H1 (cell line): Measurements from ENCODE around the gene GRIK4. TPM values are rescaled to one million over a fixed set of nuclear protein-coding genes. Genes with fewer than 3 reads are reported as not detected.

ENCODE experiments used
- CTCF ChIA-PET: fragments of 300-600 bp; sonication (Branson Sonifier 250); formaldehyde crosslinking; loops from one replicate; lab custom pipeline; 2021; ENCODE audit not compliant: partially characterized antibody; lab: Charles Lee
- POLR2A ChIA-PET: fragments of 300-600 bp; sonication (Branson Sonifier 250); formaldehyde crosslinking; loops from one replicate; lab custom pipeline; 2021; ENCODE audit warnings: inconsistent platforms; ENCODE audit not compliant: partially characterized antibody; lab: Charles Lee
- DNase-seq, 2 experiments: peaks; one replicate each; pipeline versions ENCODE4 v3.0.0 to v3.0.0-alpha.2; 2010 to 2022; ENCODE audit warnings: low spot score in 2 of 2, low read depth in 1 of 2, mixed read lengths in 1 of 2
- FAIRE-seq: peaks from 2 replicates; lab custom pipeline; 2011; peaks lifted over from hg19 to GRCh38; lab: Jason Lieb, UNC
- H2AFZ ChIP-seq: 2 replicates; pipeline ENCODE4 v1.8.1; 2012; ENCODE audit warnings: low read length, inconsistent platforms
- H2AK5ac ChIP-seq: 2 replicates; pipeline ENCODE4 v1.6.1; 2013; ENCODE audit warnings: low read depth, low read length
- H2BK120ac ChIP-seq: replicated peaks from 2 replicates; pipeline ENCODE3; 2013; ENCODE audit warnings: low read depth, low read length, inconsistent platforms
- H2BK12ac ChIP-seq: 2 replicates; pipeline ENCODE4 v1.6.1; 2013; ENCODE audit warnings: low read depth, low read length
- H2BK15ac ChIP-seq: 2 replicates; pipeline ENCODE4 v1.6.1; 2013; ENCODE audit warnings: low read length
- H2BK20ac ChIP-seq: 2 replicates; pipeline ENCODE4 v1.6.1; 2013; ENCODE audit warnings: low read length
- H2BK5ac ChIP-seq: 2 replicates; pipeline ENCODE4 v1.6.1; 2013; ENCODE audit warnings: low read depth, low read length
- H3K14ac ChIP-seq: 2 replicates; pipeline ENCODE4 v1.6.1; 2013; ENCODE audit warnings: inconsistent platforms; ENCODE audit not compliant: insufficient read length
- H3K18ac ChIP-seq: 2 replicates; pipeline ENCODE4 v1.6.1; 2013; ENCODE audit warnings: low read length; ENCODE audit errors: extremely low read depth
- H3K23ac ChIP-seq: 2 replicates; pipeline ENCODE4 v1.6.1; 2013; ENCODE audit warnings: inconsistent platforms; ENCODE audit not compliant: insufficient read length
- H3K23me2 ChIP-seq: 2 replicates; pipeline ENCODE4 v1.6.1; 2013; ENCODE audit warnings: low read depth, low read length
- H3K27ac ChIP-seq: 2 replicates; pipeline ENCODE4 v1.6.1; 2011; ENCODE audit warnings: low read depth, low read length, inconsistent platforms
- H3K27me3 ChIP-seq, 4 experiments: replicated peaks in 1 of 4; 1 replicate in 1 of 4; 2 replicates in 3 of 4; pipeline versions ENCODE4 v1.6.1 to v1.8.1; 2011 to 2013; ENCODE audit warnings: low read length in 3 of 4, mild to moderate bottlenecking in 3 of 4, inconsistent platforms in 2 of 4, mixed read lengths in 2 of 4, moderate library complexity in 1 of 4; ENCODE audit not compliant: control insufficient read depth in 3 of 4, insufficient read depth in 3 of 4; ENCODE audit errors: extremely low read depth in 1 of 4
- H3K36me3 ChIP-seq, 4 experiments: 2 replicates each; pipeline versions ENCODE4 v1.6.1 to v1.8.1; 2011 to 2013; ENCODE audit warnings: mild to moderate bottlenecking in 4 of 4, low read length in 3 of 4, moderate library complexity in 2 of 4, control low read depth in 1 of 4, inconsistent platforms in 1 of 4; ENCODE audit not compliant: insufficient read depth in 4 of 4, control insufficient read depth in 2 of 4
- H3K4ac ChIP-seq: replicated peaks from 2 replicates; pipeline ENCODE3; 2013; ENCODE audit warnings: low read length, low read depth, mixed read lengths, inconsistent platforms; ENCODE audit not compliant: insufficient read length
- H3K4me1 ChIP-seq, 4 experiments: replicated peaks in 1 of 4; 1 replicate in 1 of 4; 2 replicates in 3 of 4; pipeline versions ENCODE4 v1.6.1 to v1.8.1; 2011 to 2013; ENCODE audit warnings: low read length in 3 of 4, inconsistent platforms in 2 of 4, mixed read lengths in 1 of 4; ENCODE audit not compliant: insufficient read depth in 4 of 4, control insufficient read depth in 3 of 4
- H3K4me2 ChIP-seq, 2 experiments: 2 replicates each; pipeline versions ENCODE4 v1.6.1 to v1.8.1; 2011 to 2013; ENCODE audit warnings: low read depth in 2 of 2, low read length in 2 of 2, control low read depth in 1 of 2, inconsistent platforms in 1 of 2, mild to moderate bottlenecking in 1 of 2; ENCODE audit not compliant: insufficient read depth in 1 of 2
- H3K4me3 ChIP-seq, 4 experiments: fragments of 200-600, 300-600 bp in 1 of 4; sonication (generic), shearing (Covaris generic), sonication (Bioruptor Twin) in 1 of 4; 2 replicates each; pipeline versions ENCODE4 v1.5.1 to v1.8.1; 2011 to 2016; ENCODE audit warnings: low read length in 4 of 4, low read depth in 3 of 4, control low read depth in 2 of 4, inconsistent platforms in 2 of 4, mild to moderate bottlenecking in 2 of 4, mixed read lengths in 1 of 4, moderate library complexity in 1 of 4; ENCODE audit not compliant: insufficient read depth in 2 of 4; ENCODE audit errors: extremely low read depth in 1 of 4
- H3K56ac ChIP-seq: replicated peaks from 2 replicates; pipeline ENCODE3; 2013; ENCODE audit warnings: low read depth, mild to moderate bottlenecking, mixed read lengths, low read length, inconsistent platforms; ENCODE audit not compliant: insufficient read length
- H3K79me1 ChIP-seq: 2 replicates; pipeline ENCODE4 v1.6.1; 2013; ENCODE audit warnings: low read depth, low read length, control low read depth
- H3K79me2 ChIP-seq, 2 experiments: 2 replicates each; pipeline versions ENCODE4 v1.6.1 to v1.8.1; 2012 to 2013; ENCODE audit warnings: low read length in 2 of 2, mild to moderate bottlenecking in 2 of 2, inconsistent platforms in 1 of 2; ENCODE audit not compliant: insufficient read depth in 2 of 2, control insufficient read depth in 1 of 2
- H3K9ac ChIP-seq, 4 experiments: replicated peaks in 1 of 4; 1 replicate in 1 of 4; 2 replicates in 3 of 4; pipeline versions ENCODE4 v1.6.1 to v1.8.1; 2011 to 2013; ENCODE audit warnings: low read depth in 3 of 4, low read length in 3 of 4, control low read depth in 2 of 4, mild to moderate bottlenecking in 2 of 4, moderate library complexity in 2 of 4, inconsistent platforms in 1 of 4; ENCODE audit errors: extremely low read depth in 1 of 4
- H3K9me3 ChIP-seq, 2 experiments: 2 replicates each; pipeline versions ENCODE4 v1.6.1 to v1.8.1; 2012 to 2013; ENCODE audit warnings: mild to moderate bottlenecking in 2 of 2, moderate library complexity in 2 of 2, control low read depth in 1 of 2, inconsistent platforms in 1 of 2, low read depth in 1 of 2, low read length in 1 of 2, mixed read lengths in 1 of 2; ENCODE audit not compliant: insufficient read depth in 2 of 2
- H4K20me1 ChIP-seq, 2 experiments: replicated peaks in 1 of 2; 2 replicates each; pipeline versions ENCODE3 to v1.8.1; 2011 to 2013; ENCODE audit warnings: inconsistent platforms in 2 of 2, low read length in 2 of 2, mild to moderate bottlenecking in 1 of 2; ENCODE audit not compliant: insufficient read depth in 2 of 2, control insufficient read depth in 1 of 2
- H4K5ac ChIP-seq: 2 replicates; pipeline ENCODE4 v1.6.1; 2013; ENCODE audit warnings: low read length, low read depth, mixed read lengths, inconsistent platforms; ENCODE audit not compliant: insufficient read length
- H4K8ac ChIP-seq: 2 replicates; pipeline ENCODE4 v1.8.0; 2013; ENCODE audit warnings: mild to moderate bottlenecking, moderate library complexity, low read length, inconsistent platforms; ENCODE audit not compliant: insufficient read depth; ENCODE audit errors: extremely low read depth
- H4K91ac ChIP-seq: replicated peaks from 2 replicates; pipeline ENCODE3; 2013; ENCODE audit warnings: low read length, mixed read lengths, inconsistent platforms; ENCODE audit not compliant: insufficient read length
- CBX8 ChIP-seq: fragments of 300-800, 300-1000 bp; sonication (generic); IDR thresholded peaks from 2 replicates; pipeline ENCODE4 v1.7.1; 2016; ENCODE audit warnings: low read depth, low read length, borderline replicate concordance
- EGR1 ChIP-seq: IDR thresholded peaks from 2 replicates; pipeline ENCODE4 v1.6.1; 2011; ENCODE audit warnings: low read depth, low read length, borderline replicate concordance
- EP300 ChIP-seq, 2 experiments: IDR thresholded peaks; 1 replicate in 1 of 2; 2 replicates in 1 of 2; pipeline ENCODE4 v1.6.1; 2011 to 2012; ENCODE audit warnings: low read depth in 2 of 2, low read length in 2 of 2, mild to moderate bottlenecking in 2 of 2, borderline replicate concordance in 1 of 2, inconsistent platforms in 1 of 2, moderate library complexity in 1 of 2
- HDAC2 ChIP-seq, 2 experiments: fragments of 300-600 bp in 1 of 2; sonication (generic) in 1 of 2; IDR thresholded peaks; 2 replicates each; pipeline ENCODE4 v1.6.1; 2011 to 2012; ENCODE audit warnings: low read depth in 2 of 2, low read length in 2 of 2, mild to moderate bottlenecking in 2 of 2, moderate library complexity in 2 of 2, borderline replicate concordance in 1 of 2, inconsistent platforms in 1 of 2
- HDAC6 ChIP-seq: IDR thresholded peaks from one replicate; pipeline ENCODE4 v1.7.1; 2012; ENCODE audit warnings: low read depth, mild to moderate bottlenecking, inconsistent platforms, low read length, moderate library complexity
- JUN ChIP-seq: IDR thresholded peaks from 2 replicates; pipeline ENCODE4 v1.6.1; 2011; ENCODE audit warnings: low read depth, mild to moderate bottlenecking, improper control_type of control experiment, low read length
- NRF1 ChIP-seq: IDR thresholded peaks from 2 replicates; pipeline ENCODE4 v1.6.1; 2011; ENCODE audit warnings: mild to moderate bottlenecking, low read depth, low read length, improper control_type of control experiment
- POLR2A ChIP-seq, 2 experiments: IDR thresholded peaks; 1 replicate in 1 of 2; 2 replicates in 1 of 2; pipeline ENCODE4 v1.6.1; 2011; ENCODE audit warnings: low read depth in 2 of 2, low read length in 2 of 2, mild to moderate bottlenecking in 2 of 2; ENCODE audit errors: control extremely low read depth in 1 of 2
- RBBP5 ChIP-seq: IDR thresholded peaks from 2 replicates; pipeline ENCODE4 v1.7.1; 2012; ENCODE audit warnings: low read depth, mild to moderate bottlenecking, inconsistent platforms, low read length, moderate library complexity, borderline replicate concordance
- SIN3A ChIP-seq, 2 experiments: IDR thresholded peaks in 1 of 2; conservative IDR thresholded peaks in 1 of 2; 2 replicates each; pipeline ENCODE4 v1.6.1; 2011 to 2012; ENCODE audit warnings: low read length in 2 of 2, improper control_type of control experiment in 1 of 2, low read depth in 1 of 2, mild to moderate bottlenecking in 1 of 2
- TAF7 ChIP-seq: optimal IDR thresholded peaks from 2 replicates; pipeline ENCODE3; 2011; ENCODE audit warnings: low read depth, mild to moderate bottlenecking, inconsistent platforms, low read length, moderate library complexity, borderline replicate concordance
- TEAD4 ChIP-seq: IDR thresholded peaks from 2 replicates; pipeline ENCODE4 v1.6.1; 2012; ENCODE audit warnings: low read depth, low read length, inconsistent platforms, mixed read lengths
- WGBS, 2 experiments: shearing (Covaris generic) in 1 of 2; methylation state at CpG; one replicate each; pipeline versions ENCODE4 v1.1.6 to v1.1.7; 2013 to 2015; ENCODE audit warnings: low lambda C conversion rate in 2 of 2, mixed read lengths in 2 of 2, inconsistent platforms in 1 of 2, low coverage in 1 of 2, missing lambda C conversion rate in 1 of 2; ENCODE audit not compliant: insufficient replicate concordance in 2 of 2, insufficient coverage in 1 of 2, insufficient read length in 1 of 2; ENCODE audit errors: extremely low coverage in 1 of 2, missing lambda C conversion rate in 1 of 2; 5-methylcytosine and 5-hydroxymethylcytosine counted together
- polyA plus RNA-seq, 7 experiments: library from polyadenylated mRNA; depleted of rRNA in 3 of 7; stranded (reverse) in 5 of 7; unstranded in 2 of 7; fragments of >200 nt in 5 of 7; fragments of 200-250 nt in 2 of 7; gene quantifications; 1 replicate in 5 of 7; 2 replicates in 1 of 7; 4 replicates in 1 of 7; pipeline versions ENCODE4 v1.2.1 to v1.2.3, GENCODE V29; 2011 to 2013; ENCODE audit warnings: missing spikeins in 2 of 7, mixed read lengths in 2 of 7
- total RNA-seq: library from RNA; stranded (reverse); fragmentation: NEBNext Ultra II Directional; extraction: Animal tissue kit (Norgen Biotek cat#: 25700); gene quantifications from 2 replicates; pipeline ENCODE4 v1.2.1, GENCODE V29; 2021

GRIK4 gene
- total and polyA plus RNA-seq, 2 of the 8 experiments (the other 6 are each of a cell fraction or from before 2014, with no cell fraction given): 1.2 to 2.9 TPM

GRCh38 chr11:120746836-120747609 lies 235.5 kb downstream of the GRIK4 start:
- H3K9me3 ChIP-seq: no peaks in the 10 kb centered on the region
- no peak for DNase-seq
- H4K5ac ChIP-seq: no peak overlapping the region
- H3K36me3 ChIP-seq: no peaks in the 10 kb centered on the region
- no peak overlapping the region for H2BK12ac ChIP-seq
- H2BK15ac ChIP-seq: 0 out of 2 replicates have a peak overlapping the region, but pooled peaks have one; percentile 35
- peaks cover 2 to 8% (median 4%) of the 10 kb centered on the region in 4 experiments; a peak in 5 of 7 replicates for H3K4me1 ChIP-seq
- no peaks in the 10 kb centered on the region for H3K79me1 ChIP-seq
- no peak overlapping the region for H3K4me3 ChIP-seq
- no peak overlapping the region for H3K23ac ChIP-seq
- WGBS, 2 experiments: 88% methylated on average over 12 of the region's 12 CpGs; no CpG with 5 or more reads in 1 of the 2 experiments
- H3K56ac ChIP-seq: no peak overlapping the region
- no peak for FAIRE-seq
- no peak overlapping the region for H2AK5ac ChIP-seq
- CTCF ChIA-PET: interaction anchor here (0.7 to 4.9 kb wide), 15 partner anchors 10 to 198 kb away, joined by 3 to 28 read pairs (median 3); no protein-coding TSS in a partner anchor
- H2BK20ac ChIP-seq: no peak overlapping the region
- no peak overlapping the region for H2AFZ ChIP-seq
- POLR2A ChIA-PET: no interaction called here
- H3K23me2 ChIP-seq: no peaks in the 10 kb centered on the region
- H3K9ac ChIP-seq: no peak overlapping the region; a peak in 1 of 7 replicates
- no peak overlapping the region for H3K27ac ChIP-seq
- no peaks in the 10 kb centered on the region for H4K20me1 ChIP-seq
- no peaks in the 10 kb centered on the region for H3K79me2 ChIP-seq
- H4K91ac ChIP-seq: no peak overlapping the region
- no peak overlapping the region for H3K4me2 ChIP-seq
- no peak overlapping the region for H2BK120ac ChIP-seq
- H4K8ac ChIP-seq: no peak overlapping the region
- peaks cover 0 to 2% (median 0%) of the 10 kb centered on the region in 4 experiments; a peak in 1 of 7 replicates for H3K27me3 ChIP-seq
- H3K4ac ChIP-seq: no peak overlapping the region
- H2BK5ac ChIP-seq: no peak overlapping the region
- no peak overlapping the region for H3K14ac ChIP-seq
- H3K18ac ChIP-seq: no peak overlapping the region
- no peak for TF ChIP-seq HDAC2 (IDR thresholded peaks at IDR 0.05; ENCODE audit: borderline replicate concordance in 1 of 2, low read depth in 2 of 2, low read length in 2 of 2)
- TF ChIP-seq JUN: no peak
- TF ChIP-seq POLR2A (IDR thresholded peaks at IDR 0.05; ENCODE audit: control extremely low read depth in 1 of 2, low read depth in 2 of 2, low read length in 2 of 2): no peak
- TF ChIP-seq EGR1: no peak
- no peak for TF ChIP-seq SIN3A (conservative IDR thresholded peaks at IDR 0.05 in 1 of 2, IDR thresholded peaks at IDR 0.05 in 1 of 2; ENCODE audit: low read depth in 1 of 2, low read length in 2 of 2)
- TF ChIP-seq EP300 (IDR thresholded peaks at IDR 0.05; ENCODE audit: borderline replicate concordance in 1 of 2, low read depth in 2 of 2, low read length in 2 of 2): no peak
- TF ChIP-seq TAF7: no peak
- no peak for TF ChIP-seq NRF1
- TF ChIP-seq HDAC6: no peak
- TF ChIP-seq RBBP5: no peak
- no peak for TF ChIP-seq TEAD4
- TF ChIP-seq CBX8: no peak
